ENCODE data around the gene TXNRD2.
"Not testable (repeated sequence)": the region's sequence is repeated elsewhere in the genome, so short reads cannot be mapped to it uniquely, and the experiment has no call there.

DNA sequence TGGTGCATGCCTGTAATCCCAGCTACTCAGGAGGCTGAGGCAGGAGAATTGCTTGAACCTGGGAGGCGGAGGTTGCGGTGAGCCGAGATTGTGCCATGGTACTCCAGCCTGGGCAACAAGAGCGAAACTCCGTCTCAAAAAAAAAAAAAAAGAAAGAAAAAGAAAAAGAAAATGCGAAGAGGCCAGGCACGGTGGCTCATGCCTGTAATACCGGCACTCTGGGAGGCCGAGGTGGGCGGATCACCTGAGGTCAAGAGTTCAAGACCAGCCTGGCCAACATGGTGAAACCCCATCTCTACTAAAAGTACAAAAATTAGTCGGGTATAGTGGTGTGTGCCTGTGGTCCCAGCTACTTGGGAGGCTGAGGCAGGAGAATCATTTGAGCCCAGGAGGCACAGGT lies 15.6 kb downstream of the TXNRD2 start:
- TF ChIP-seq, protein P1, sequence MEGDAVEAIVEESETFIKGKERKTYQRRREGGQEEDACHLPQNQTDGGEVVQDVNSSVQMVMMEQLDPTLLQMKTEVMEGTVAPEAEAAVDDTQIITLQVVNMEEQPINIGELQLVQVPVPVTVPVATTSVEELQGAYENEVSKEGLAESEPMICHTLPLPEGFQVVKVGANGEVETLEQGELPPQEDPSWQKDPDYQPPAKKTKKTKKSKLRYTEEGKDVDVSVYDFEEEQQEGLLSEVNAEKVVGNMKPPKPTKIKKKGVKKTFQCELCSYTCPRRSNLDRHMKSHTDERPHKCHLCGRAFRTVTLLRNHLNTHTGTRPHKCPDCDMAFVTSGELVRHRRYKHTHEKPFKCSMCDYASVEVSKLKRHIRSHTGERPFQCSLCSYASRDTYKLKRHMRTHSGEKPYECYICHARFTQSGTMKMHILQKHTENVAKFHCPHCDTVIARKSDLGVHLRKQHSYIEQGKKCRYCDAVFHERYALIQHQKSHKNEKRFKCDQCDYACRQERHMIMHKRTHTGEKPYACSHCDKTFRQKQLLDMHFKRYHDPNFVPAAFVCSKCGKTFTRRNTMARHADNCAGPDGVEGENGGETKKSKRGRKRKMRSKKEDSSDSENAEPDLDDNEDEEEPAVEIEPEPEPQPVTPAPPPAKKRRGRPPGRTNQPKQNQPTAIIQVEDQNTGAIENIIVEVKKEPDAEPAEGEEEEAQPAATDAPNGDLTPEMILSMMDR (conservative IDR thresholded peaks at IDR 0.05; ENCODE audit: low read depth, low read length) = not testable (repeated sequence)
- TF ChIP-seq EZH2 (IDR thresholded peaks at IDR 0.05; ENCODE audit: low read length, unreplicated experiment); EZH2phosphoT487 (IDR thresholded peaks at IDR 0.05; ENCODE audit: borderline replicate concordance, low read length): not testable (repeated sequence)

Data from PC-3 (cell line).